HepG2 (cell line): ENCODE data around the gene FTL. TPM values are rescaled to one million over a fixed set of nuclear protein-coding genes. Genes with fewer than 3 reads are reported as not detected.
A peak's percentile ranks its signal among the peaks of the same experiment; 100 is the strongest.

Experiments used
- ATF7 ChIP-seq, 2 experiments: fragments of 450-650 bp in 1 of 2; sonication (generic) in 1 of 2; formaldehyde crosslinking in 1 of 2; IDR thresholded peaks; 2 replicates each; pipeline versions ENCODE4 v1.4.0 to v1.6.1; 2016 to 2020; ENCODE audit warnings: antibody characterized with exemption in 1 of 2, mild to moderate bottlenecking in 1 of 2, missing genetic modification reagents in 1 of 2
- DR1 ChIP-seq: sonication (generic); formaldehyde crosslinking; IDR thresholded peaks from 2 replicates; pipeline ENCODE4 v1.8.0; 2021; ENCODE audit warnings: mild to moderate bottlenecking, missing genetic modification reagents, inconsistent platforms
- ERF ChIP-seq: IDR thresholded peaks from 2 replicates; pipeline ENCODE4 v1.6.1; 2018; ENCODE audit warnings: missing biosample characterization, missing genetic modification reagents
- FOXO1 ChIP-seq: sonication (generic); formaldehyde crosslinking; IDR thresholded peaks from 2 replicates; pipeline ENCODE4 v1.4.0; 2020; ENCODE audit warnings: missing genetic modification reagents
- GATAD2A ChIP-seq: IDR thresholded peaks from 2 replicates; pipeline ENCODE4 v1.6.1; 2016
- HOMEZ ChIP-seq: IDR thresholded peaks from 2 replicates; pipeline ENCODE4 v1.6.1; 2016; ENCODE audit warnings: low read depth
- NFE2L1 ChIP-seq: sonication (generic); formaldehyde crosslinking; IDR thresholded peaks from 2 replicates; pipeline ENCODE4 v1.4.0; 2020; ENCODE audit warnings: missing genetic modification reagents, mild to moderate bottlenecking, borderline replicate concordance
- RAD21 ChIP-seq: fragments of 450-650 bp; formaldehyde crosslinking; IDR thresholded peaks from 2 replicates; pipeline ENCODE4 v1.5.0; 2020; ENCODE audit warnings: mild to moderate bottlenecking
- SAFB2 ChIP-seq: sonication (generic); formaldehyde crosslinking; IDR thresholded peaks from 2 replicates; pipeline ENCODE4 v1.5.1; 2020; ENCODE audit warnings: missing genetic modification reagents, low read depth, mild to moderate bottlenecking, borderline replicate concordance
- SIN3B ChIP-seq: fragments of 150-350 bp; IDR thresholded peaks from 2 replicates; pipeline ENCODE4 v1.6.1; 2014; ENCODE audit warnings: low read length
- SMAD1 ChIP-seq: sonication (generic); formaldehyde crosslinking; IDR thresholded peaks from 2 replicates; pipeline ENCODE4 v1.4.0; 2020; ENCODE audit warnings: missing genetic modification reagents, low read depth, mild to moderate bottlenecking, borderline replicate concordance
- SP1 ChIP-seq, 2 experiments: fragments of 450-650 bp in 1 of 2; sonication (generic) in 1 of 2; formaldehyde crosslinking in 1 of 2; IDR thresholded peaks; 2 replicates each; pipeline versions ENCODE4 v1.4.0 to v1.6.1; 2016 to 2020; ENCODE audit warnings: missing genetic modification reagents in 1 of 2
- TBX3 ChIP-seq: fragments of 450-650 bp; IDR thresholded peaks from 2 replicates; pipeline ENCODE4 v1.6.1; 2017; ENCODE audit warnings: antibody characterized with exemption, mild to moderate bottlenecking, inconsistent platforms, borderline replicate concordance
- UBTF ChIP-seq: sonication (generic); formaldehyde crosslinking; IDR thresholded peaks from 2 replicates; pipeline ENCODE4 v1.4.0; 2020; ENCODE audit warnings: mild to moderate bottlenecking, missing genetic modification reagents
- ZC3H13 ChIP-seq: sonication (generic); formaldehyde crosslinking; IDR thresholded peaks from 2 replicates; pipeline ENCODE4 v1.8.1; 2023; ENCODE audit warnings: mild to moderate bottlenecking, missing genetic modification reagents, moderate library complexity
- ZMAT5 ChIP-seq: sonication (generic); formaldehyde crosslinking; IDR thresholded peaks from 2 replicates; pipeline ENCODE4 v1.5.0; 2020; ENCODE audit warnings: mild to moderate bottlenecking, low read depth, missing genetic modification reagents, borderline replicate concordance
- ZNF276 ChIP-seq: sonication (generic); formaldehyde crosslinking; IDR thresholded peaks from 2 replicates; pipeline ENCODE4 v1.4.0; 2020; ENCODE audit warnings: mild to moderate bottlenecking, low read depth, missing genetic modification reagents
- ZNF317 ChIP-seq: sonication (generic); formaldehyde crosslinking; IDR thresholded peaks from 2 replicates; pipeline ENCODE4 v1.5.0; 2020; ENCODE audit warnings: mild to moderate bottlenecking, missing genetic modification reagents
- ZNF552 ChIP-seq: sonication (generic); formaldehyde crosslinking; IDR thresholded peaks from 2 replicates; pipeline ENCODE4 v1.9.0; 2022; ENCODE audit warnings: missing genetic modification reagents, mild to moderate bottlenecking, borderline replicate concordance
- ZNF619 ChIP-seq: sonication (generic); formaldehyde crosslinking; IDR thresholded peaks from 2 replicates; pipeline ENCODE4 v1.4.0; 2020; ENCODE audit warnings: mild to moderate bottlenecking, missing genetic modification reagents
- ZNF879 ChIP-seq: sonication (generic); formaldehyde crosslinking; IDR thresholded peaks from 2 replicates; pipeline ENCODE4 v1.8.1; 2023; ENCODE audit warnings: missing genetic modification reagents
- polyA plus RNA-seq, 8 experiments: library from polyadenylated mRNA; depleted of rRNA in 3 of 8; stranded (reverse) in 7 of 8; unstranded in 1 of 8; fragments of >200 nt; fragmentation: Illumina TruSeq in 4 of 8; extraction: Trizol in 4 of 8; gene quantifications; 2 replicates each; pipeline versions ENCODE4 v1.2.1 to v1.2.3, GENCODE V29; 2011 to 2016; ENCODE audit warnings: low read depth in 4 of 8, missing spikeins in 1 of 8, mixed read lengths in 1 of 8; ENCODE audit not compliant: insufficient read depth in 1 of 8
- total RNA-seq, 5 experiments: library from RNA; depleted of rRNA; stranded (reverse); fragments of >200 nt; fragmentation: Illumina TruSeq; extraction: Trizol; gene quantifications; 2 replicates each; pipeline ENCODE4 v1.2.3, GENCODE V29; 2016; ENCODE audit warnings: low read depth in 1 of 5

FTL gene
- total and polyA plus RNA-seq, 2 of the 13 experiments (the other 11 are each of a cell fraction or from before 2014, with no cell fraction given), result 2,721 to 8,800 TPM

- peak; percentile 43; the same call in 1 of the 2 replicates for TF ChIP-seq ZNF276 (CRISPR knock-in tag)
- TF ChIP-seq ZNF619 (CRISPR knock-in tag), result peak; percentile 7; the same call in 1 of the 2 replicates
- TF ChIP-seq ZMAT5 (CRISPR knock-in tag), result no peak
- peak; percentile 45; the same call in 1 of the 2 replicates for TF ChIP-seq DR1 (CRISPR knock-in tag)
- TF ChIP-seq ZC3H13 (CRISPR knock-in tag), result peak; percentile 74
- peak; percentile 91 for TF ChIP-seq GATAD2A (CRISPR knock-in tag)
- peak; percentile 31; the same call in 1 of the 2 replicates for TF ChIP-seq TBX3
- TF ChIP-seq ZNF552 (CRISPR knock-in tag), result no peak; the same call in 1 of the 2 replicates
- TF ChIP-seq ZNF317, result no peak; the same call in none of the 2 replicates
- no peak; the same call in 1 of the 2 replicates for TF ChIP-seq FOXO1 (CRISPR knock-in tag)
- TF ChIP-seq SMAD1 (CRISPR knock-in tag), result peak; percentile 89
- TF ChIP-seq ERF (CRISPR knock-in tag), result peak; percentile 75; the same call in 1 of the 2 replicates
- no peak for TF ChIP-seq SP1 (IDR thresholded peaks at IDR 0.05)
- TF ChIP-seq SP1 (CRISPR knock-in tag; IDR thresholded peaks at IDR 0.05), result peak; percentile 67
- peak; percentile 31; the same call in 1 of the 2 replicates for TF ChIP-seq RAD21
- peak; percentile 98 for TF ChIP-seq NFE2L1 (CRISPR knock-in tag)
- TF ChIP-seq UBTF, result peak; percentile 73
- peak; percentile 45; the same call in 1 of the 2 replicates for TF ChIP-seq SAFB2
- no peak for TF ChIP-seq ZNF879
- TF ChIP-seq ATF7 (IDR thresholded peaks at IDR 0.05), result peak; percentile 75
- TF ChIP-seq ATF7 (CRISPR knock-in tag; IDR thresholded peaks at IDR 0.05), result peak; percentile 99
- TF ChIP-seq SIN3B, result 0 out of 2 replicates have a peak, but pooled peaks have one; percentile 24
- TF ChIP-seq HOMEZ (CRISPR knock-in tag), result peak; percentile 27; the same call in 1 of the 2 replicates
Measured at GRCh38 chr19:48963371-48964204, 1.5 kb upstream of the FTL start (continued).
